ENCODE measurements around the gene ATP6V1E1.
A peak's percentile ranks its signal among the peaks of the same experiment; 100 is the strongest.

ATP6V1E1 gene

DNA sequence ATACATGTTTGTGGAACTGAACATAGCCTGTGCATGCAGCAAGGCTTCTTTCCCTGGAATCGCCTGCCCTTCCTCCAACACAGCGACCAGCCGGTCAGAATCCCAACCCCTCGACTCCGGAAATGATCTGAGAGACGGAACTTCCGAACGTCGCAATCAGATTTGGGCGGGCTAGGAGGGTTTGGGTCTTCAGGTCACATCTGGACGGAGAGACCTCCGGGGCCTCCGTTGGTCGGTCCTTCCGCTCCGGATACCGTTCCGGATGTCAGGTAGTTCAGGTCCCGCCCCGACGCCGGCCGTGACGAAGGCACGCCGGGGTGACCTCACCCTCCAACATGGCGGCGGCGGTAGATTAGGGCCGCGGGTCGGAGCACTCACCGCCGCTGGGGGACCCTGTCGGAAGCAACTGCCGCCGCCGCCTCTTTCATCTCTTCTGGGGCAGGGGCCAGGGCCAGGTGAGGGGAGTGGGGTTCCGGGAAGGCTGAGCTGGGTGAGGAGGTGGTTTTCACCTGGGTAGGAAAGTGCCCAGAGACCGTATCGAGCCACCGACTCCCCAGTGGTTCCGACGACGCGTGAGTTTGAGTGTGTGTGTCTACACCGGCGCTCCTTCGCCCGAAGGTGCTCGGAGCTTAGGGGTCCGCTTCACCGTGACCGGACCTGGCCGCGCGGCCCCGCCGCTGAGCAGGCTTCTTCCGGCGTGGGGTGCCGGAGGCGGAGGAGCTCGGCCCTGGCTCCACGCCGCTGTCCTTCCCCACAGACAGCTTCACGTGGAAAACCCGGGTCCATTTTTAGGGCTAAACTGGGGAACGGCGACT, 10.1 kb upstream of the ATP6V1E1 start, which contains the start of gene BCL2L13 (continued):
- peak; percentile 49; the same call in 1 of the 2 replicates for TF ChIP-seq ZBTB8A (tag by site-specific recombination; IDR thresholded peaks at IDR 0.05)
- TF ChIP-seq, protein P1, sequence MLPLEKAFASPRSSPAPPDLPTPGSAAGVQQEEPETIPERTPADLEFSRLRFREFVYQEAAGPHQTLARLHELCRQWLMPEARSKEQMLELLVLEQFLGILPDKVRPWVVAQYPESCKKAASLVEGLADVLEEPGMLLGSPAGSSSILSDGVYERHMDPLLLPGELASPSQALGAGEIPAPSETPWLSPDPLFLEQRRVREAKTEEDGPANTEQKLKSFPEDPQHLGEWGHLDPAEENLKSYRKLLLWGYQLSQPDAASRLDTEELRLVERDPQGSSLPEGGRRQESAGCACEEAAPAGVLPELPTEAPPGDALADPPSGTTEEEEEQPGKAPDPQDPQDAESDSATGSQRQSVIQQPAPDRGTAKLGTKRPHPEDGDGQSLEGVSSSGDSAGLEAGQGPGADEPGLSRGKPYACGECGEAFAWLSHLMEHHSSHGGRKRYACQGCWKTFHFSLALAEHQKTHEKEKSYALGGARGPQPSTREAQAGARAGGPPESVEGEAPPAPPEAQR (tag by site-specific recombination; IDR thresholded peaks at IDR 0.05): 0 out of 2 replicates have a peak, but pooled peaks have one; percentile 38
- TF ChIP-seq ZEB2 (tag by site-specific recombination; IDR thresholded peaks at IDR 0.05): peak; percentile 96
- TF ChIP-seq, protein P2, sequence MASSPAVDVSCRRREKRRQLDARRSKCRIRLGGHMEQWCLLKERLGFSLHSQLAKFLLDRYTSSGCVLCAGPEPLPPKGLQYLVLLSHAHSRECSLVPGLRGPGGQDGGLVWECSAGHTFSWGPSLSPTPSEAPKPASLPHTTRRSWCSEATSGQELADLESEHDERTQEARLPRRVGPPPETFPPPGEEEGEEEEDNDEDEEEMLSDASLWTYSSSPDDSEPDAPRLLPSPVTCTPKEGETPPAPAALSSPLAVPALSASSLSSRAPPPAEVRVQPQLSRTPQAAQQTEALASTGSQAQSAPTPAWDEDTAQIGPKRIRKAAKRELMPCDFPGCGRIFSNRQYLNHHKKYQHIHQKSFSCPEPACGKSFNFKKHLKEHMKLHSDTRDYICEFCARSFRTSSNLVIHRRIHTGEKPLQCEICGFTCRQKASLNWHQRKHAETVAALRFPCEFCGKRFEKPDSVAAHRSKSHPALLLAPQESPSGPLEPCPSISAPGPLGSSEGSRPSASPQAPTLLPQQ (tag by site-specific recombination; IDR thresholded peaks at IDR 0.05): peak; percentile 70
- no peak; the same call in none of the 2 replicates for TF ChIP-seq ZBTB48 (tag by site-specific recombination; IDR thresholded peaks at IDR 0.05)
- TF ChIP-seq, protein P3, sequence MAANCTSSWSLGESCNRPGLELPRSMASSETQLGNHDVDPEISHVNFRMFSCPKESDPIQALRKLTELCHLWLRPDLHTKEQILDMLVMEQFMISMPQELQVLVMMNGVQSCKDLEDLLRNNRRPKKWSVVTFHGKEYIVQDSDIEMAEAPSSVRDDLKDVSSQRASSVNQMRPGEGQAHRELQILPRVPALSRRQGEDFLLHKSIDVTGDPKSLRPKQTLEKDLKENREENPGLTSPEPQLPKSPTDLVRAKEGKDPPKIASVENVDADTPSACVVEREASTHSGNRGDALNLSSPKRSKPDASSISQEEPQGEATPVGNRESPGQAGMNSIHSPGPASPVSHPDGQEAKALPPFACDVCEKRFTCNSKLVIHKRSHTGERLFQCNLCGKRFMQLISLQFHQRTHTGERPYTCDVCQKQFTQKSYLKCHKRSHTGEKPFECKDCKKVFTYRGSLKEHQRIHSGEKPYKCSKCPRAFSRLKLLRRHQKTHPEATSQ (tag by site-specific recombination; IDR thresholded peaks at IDR 0.05): peak; percentile 78; the same call in 1 of the 2 replicates
- TF ChIP-seq, protein P4, sequence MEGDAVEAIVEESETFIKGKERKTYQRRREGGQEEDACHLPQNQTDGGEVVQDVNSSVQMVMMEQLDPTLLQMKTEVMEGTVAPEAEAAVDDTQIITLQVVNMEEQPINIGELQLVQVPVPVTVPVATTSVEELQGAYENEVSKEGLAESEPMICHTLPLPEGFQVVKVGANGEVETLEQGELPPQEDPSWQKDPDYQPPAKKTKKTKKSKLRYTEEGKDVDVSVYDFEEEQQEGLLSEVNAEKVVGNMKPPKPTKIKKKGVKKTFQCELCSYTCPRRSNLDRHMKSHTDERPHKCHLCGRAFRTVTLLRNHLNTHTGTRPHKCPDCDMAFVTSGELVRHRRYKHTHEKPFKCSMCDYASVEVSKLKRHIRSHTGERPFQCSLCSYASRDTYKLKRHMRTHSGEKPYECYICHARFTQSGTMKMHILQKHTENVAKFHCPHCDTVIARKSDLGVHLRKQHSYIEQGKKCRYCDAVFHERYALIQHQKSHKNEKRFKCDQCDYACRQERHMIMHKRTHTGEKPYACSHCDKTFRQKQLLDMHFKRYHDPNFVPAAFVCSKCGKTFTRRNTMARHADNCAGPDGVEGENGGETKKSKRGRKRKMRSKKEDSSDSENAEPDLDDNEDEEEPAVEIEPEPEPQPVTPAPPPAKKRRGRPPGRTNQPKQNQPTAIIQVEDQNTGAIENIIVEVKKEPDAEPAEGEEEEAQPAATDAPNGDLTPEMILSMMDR (tag by site-specific recombination; IDR thresholded peaks at IDR 0.05): peak; percentile 60
- 0 out of 2 replicates have a peak, but pooled peaks have one; percentile 6 for TF ChIP-seq MYNN (tag by site-specific recombination; IDR thresholded peaks at IDR 0.05; ENCODE audit: borderline replicate concordance)
- TF ChIP-seq, protein P5, sequence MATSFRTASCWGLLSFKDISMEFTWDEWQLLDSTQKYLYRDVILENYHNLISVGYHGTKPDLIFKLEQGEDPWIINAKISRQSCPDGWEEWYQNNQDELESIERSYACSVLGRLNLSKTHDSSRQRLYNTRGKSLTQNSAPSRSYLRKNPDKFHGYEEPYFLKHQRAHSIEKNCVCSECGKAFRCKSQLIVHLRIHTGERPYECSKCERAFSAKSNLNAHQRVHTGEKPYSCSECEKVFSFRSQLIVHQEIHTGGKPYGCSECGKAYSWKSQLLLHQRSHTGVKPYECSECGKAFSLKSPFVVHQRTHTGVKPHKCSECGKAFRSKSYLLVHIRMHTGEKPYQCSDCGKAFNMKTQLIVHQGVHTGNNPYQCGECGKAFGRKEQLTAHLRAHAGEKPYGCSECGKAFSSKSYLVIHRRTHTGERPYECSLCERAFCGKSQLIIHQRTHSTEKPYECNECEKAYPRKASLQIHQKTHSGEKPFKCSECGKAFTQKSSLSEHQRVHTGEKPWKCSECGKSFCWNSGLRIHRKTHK (tag by site-specific recombination; IDR thresholded peaks at IDR 0.05): no peak
- TF ChIP-seq, protein P6, sequence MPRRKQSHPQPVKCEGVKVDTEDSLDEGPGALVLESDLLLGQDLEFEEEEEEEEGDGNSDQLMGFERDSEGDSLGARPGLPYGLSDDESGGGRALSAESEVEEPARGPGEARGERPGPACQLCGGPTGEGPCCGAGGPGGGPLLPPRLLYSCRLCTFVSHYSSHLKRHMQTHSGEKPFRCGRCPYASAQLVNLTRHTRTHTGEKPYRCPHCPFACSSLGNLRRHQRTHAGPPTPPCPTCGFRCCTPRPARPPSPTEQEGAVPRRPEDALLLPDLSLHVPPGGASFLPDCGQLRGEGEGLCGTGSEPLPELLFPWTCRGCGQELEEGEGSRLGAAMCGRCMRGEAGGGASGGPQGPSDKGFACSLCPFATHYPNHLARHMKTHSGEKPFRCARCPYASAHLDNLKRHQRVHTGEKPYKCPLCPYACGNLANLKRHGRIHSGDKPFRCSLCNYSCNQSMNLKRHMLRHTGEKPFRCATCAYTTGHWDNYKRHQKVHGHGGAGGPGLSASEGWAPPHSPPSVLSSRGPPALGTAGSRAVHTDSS (tag by site-specific recombination; IDR thresholded peaks at IDR 0.05): no peak
- TF ChIP-seq, protein P7, sequence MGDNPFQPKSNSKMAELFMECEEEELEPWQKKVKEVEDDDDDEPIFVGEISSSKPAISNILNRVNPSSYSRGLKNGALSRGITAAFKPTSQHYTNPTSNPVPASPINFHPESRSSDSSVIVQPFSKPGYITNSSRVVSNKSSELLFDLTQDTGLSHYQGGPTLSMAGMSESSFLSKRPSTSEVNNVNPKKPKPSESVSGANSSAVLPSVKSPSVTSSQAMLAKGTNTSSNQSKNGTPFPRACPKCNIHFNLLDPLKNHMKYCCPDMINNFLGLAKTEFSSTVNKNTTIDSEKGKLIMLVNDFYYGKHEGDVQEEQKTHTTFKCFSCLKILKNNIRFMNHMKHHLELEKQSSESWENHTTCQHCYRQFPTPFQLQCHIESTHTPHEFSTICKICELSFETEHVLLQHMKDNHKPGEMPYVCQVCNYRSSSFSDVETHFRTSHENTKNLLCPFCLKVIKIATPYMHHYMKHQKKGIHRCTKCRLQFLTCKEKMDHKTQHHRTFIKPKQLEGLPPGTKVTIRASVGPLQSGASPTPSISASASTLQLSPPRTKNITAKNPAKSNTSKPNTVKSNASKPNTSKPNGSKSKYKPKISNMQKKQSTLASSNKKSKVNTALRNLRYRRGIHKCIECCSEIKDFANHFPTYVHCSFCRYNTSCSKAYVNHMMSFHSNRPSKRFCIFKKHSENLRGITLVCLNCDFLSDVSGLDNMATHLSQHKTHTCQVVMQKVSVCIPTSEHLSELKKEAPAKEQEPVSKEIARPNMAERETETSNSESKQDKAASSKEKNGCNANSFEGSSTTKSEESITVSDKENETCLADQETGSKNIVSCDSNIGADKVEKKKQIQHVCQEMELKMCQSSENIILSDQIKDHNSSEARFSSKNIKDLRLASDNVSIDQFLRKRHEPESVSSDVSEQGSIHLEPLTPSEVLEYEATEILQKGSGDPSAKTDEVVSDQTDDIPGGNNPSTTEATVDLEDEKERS (tag by site-specific recombination; IDR thresholded peaks at IDR 0.05): 0 out of 2 replicates have a peak, but pooled peaks have one; percentile 47
- TF ChIP-seq ZNF138 (tag by site-specific recombination; IDR thresholded peaks at IDR 0.05; ENCODE audit: borderline replicate concordance): no peak
- TF ChIP-seq ZNF76 (tag by site-specific recombination; IDR thresholded peaks at IDR 0.05; ENCODE audit: borderline replicate concordance, low read depth): peak; percentile 47; the same call in 1 of the 2 replicates
- 0 out of 2 replicates have a peak, but pooled peaks have one; percentile 20 for TF ChIP-seq OSR2 (tag by site-specific recombination; IDR thresholded peaks at IDR 0.05)
- no peak for TF ChIP-seq ZNF248 (tag by site-specific recombination; IDR thresholded peaks at IDR 0.05)
- no peak for TF ChIP-seq ZNF112 (tag by site-specific recombination; IDR thresholded peaks at IDR 0.05)
- TF ChIP-seq, protein P8, sequence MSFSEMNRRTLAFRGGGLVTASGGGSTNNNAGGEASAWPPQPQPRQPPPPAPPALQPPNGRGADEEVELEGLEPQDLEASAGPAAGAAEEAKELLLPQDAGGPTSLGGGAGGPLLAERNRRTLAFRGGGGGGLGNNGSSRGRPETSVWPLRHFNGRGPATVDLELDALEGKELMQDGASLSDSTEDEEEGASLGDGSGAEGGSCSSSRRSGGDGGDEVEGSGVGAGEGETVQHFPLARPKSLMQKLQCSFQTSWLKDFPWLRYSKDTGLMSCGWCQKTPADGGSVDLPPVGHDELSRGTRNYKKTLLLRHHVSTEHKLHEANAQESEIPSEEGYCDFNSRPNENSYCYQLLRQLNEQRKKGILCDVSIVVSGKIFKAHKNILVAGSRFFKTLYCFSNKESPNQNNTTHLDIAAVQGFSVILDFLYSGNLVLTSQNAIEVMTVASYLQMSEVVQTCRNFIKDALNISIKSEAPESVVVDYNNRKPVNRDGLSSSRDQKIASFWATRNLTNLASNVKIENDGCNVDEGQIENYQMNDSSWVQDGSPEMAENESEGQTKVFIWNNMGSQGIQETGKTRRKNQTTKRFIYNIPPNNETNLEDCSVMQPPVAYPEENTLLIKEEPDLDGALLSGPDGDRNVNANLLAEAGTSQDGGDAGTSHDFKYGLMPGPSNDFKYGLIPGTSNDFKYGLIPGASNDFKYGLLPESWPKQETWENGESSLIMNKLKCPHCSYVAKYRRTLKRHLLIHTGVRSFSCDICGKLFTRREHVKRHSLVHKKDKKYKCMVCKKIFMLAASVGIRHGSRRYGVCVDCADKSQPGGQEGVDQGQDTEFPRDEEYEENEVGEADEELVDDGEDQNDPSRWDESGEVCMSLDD (tag by site-specific recombination; IDR thresholded peaks at IDR 0.05): peak; percentile 77
- TF ChIP-seq TCF7L2 (IDR thresholded peaks at IDR 0.05; ENCODE audit: borderline replicate concordance, low read depth, low read length): peak; percentile 41; the same call in 1 of the 2 replicates
- TF ChIP-seq, protein P9, sequence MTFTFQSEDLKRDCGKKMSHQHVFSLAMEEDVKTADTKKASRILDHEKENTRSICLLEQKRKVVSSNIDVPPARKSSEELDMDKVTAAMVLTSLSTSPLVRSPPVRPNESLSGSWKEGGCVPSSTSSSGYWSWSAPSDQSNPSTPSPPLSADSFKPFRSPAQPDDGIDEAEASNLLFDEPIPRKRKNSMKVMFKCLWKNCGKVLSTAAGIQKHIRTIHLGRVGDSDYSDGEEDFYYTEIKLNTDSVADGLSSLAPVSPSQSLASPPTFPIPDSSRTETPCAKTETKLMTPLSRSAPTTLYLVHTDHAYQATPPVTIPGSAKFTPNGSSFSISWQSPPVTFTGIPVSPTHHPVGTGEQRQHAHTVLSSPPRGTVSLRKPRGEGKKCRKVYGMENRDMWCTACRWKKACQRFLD (tag by site-specific recombination; IDR thresholded peaks at IDR 0.05): peak; percentile 65; the same call in 1 of the 2 replicates
- TF ChIP-seq SP7 (tag by site-specific recombination; IDR thresholded peaks at IDR 0.05): peak; percentile 82
